ENCODE results near the gene UMODL1. TPM values are rescaled to one million over a fixed set of nuclear protein-coding genes. Genes with fewer than 3 reads are reported as not detected.

UMODL1 gene, protein sequence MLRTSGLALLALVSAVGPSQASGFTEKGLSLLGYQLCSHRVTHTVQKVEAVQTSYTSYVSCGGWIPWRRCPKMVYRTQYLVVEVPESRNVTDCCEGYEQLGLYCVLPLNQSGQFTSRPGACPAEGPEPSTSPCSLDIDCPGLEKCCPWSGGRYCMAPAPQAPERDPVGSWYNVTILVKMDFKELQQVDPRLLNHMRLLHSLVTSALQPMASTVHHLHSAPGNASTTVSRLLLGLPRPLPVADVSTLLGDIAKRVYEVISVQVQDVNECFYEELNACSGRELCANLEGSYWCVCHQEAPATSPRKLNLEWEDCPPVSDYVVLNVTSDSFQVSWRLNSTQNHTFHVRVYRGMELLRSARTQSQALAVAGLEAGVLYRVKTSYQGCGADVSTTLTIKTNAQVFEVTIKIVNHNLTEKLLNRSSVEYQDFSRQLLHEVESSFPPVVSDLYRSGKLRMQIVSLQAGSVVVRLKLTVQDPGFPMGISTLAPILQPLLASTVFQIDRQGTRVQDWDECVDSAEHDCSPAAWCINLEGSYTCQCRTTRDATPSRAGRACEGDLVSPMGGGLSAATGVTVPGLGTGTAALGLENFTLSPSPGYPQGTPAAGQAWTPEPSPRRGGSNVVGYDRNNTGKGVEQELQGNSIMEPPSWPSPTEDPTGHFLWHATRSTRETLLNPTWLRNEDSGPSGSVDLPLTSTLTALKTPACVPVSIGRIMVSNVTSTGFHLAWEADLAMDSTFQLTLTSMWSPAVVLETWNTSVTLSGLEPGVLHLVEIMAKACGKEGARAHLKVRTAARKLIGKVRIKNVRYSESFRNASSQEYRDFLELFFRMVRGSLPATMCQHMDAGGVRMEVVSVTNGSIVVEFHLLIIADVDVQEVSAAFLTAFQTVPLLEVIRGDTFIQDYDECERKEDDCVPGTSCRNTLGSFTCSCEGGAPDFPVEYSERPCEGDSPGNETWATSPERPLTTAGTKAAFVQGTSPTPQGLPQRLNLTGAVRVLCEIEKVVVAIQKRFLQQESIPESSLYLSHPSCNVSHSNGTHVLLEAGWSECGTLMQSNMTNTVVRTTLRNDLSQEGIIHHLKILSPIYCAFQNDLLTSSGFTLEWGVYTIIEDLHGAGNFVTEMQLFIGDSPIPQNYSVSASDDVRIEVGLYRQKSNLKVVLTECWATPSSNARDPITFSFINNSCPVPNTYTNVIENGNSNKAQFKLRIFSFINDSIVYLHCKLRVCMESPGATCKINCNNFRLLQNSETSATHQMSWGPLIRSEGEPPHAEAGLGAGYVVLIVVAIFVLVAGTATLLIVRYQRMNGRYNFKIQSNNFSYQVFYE
- total RNA-seq: not detected

- no peaks in the 10 kb centered on the region for H3K9me3 Mint-ChIP-seq (ENCODE audit: low read depth)
- H3K4me3 Mint-ChIP-seq: no peak within 1 kb of the TSS
- H3K36me3 Mint-ChIP-seq (ENCODE audit: low read depth): no peaks in the 10 kb centered on the region
- DNase-seq (no peak), ATAC-seq (no peak)
- no peak within 1 kb of the TSS for H3K27ac Mint-ChIP-seq
- H3K27me3 Mint-ChIP-seq: no peaks in the 10 kb centered on the region
- ChIA-PET CTCF (interaction anchor here (2.7 kb wide), 1 partner anchor 36 kb away, joined by 8 read pairs; no protein-coding TSS in a partner anchor), POLR2A (interaction anchor here (0.7 kb wide), 1 partner anchor 1945 kb away, joined by 3 read pairs; no protein-coding TSS in a partner anchor)
- no peaks in the 10 kb centered on the region for H3K4me1 Mint-ChIP-seq
- intact Hi-C loops (cut with DNase I, micrococcal nuclease): no loop called here
Observed at GRCh38 chr21:42071146-42071737, at the start of gene UMODL1. Gene UMODL1 (plus strand): TSS chr21:42071317. CDS start chr21:42071317, 0 bp downstream.

GRCh38 chr21:42021371-42022090, 49.6 kb upstream of the UMODL1 start:
- H3K36me3 Mint-ChIP-seq (ENCODE audit: low read depth): no peaks in the 10 kb centered on the region
- DNase-seq (no peak), ATAC-seq (no peak)
- intact Hi-C loops (cut with DNase I, micrococcal nuclease): no loop called here
- no peak overlapping the region for H3K4me3 Mint-ChIP-seq
- no peak overlapping the region for H3K27ac Mint-ChIP-seq
- ChIA-PET CTCF (no interaction called here), POLR2A (no interaction called here)
- H3K9me3 Mint-ChIP-seq (ENCODE audit: low read depth): no peaks in the 10 kb centered on the region
- no peaks in the 10 kb centered on the region for H3K4me1 Mint-ChIP-seq
- no peaks in the 10 kb centered on the region for H3K27me3 Mint-ChIP-seq

- CTCF ChIA-PET: no interaction called here
- H3K27ac Mint-ChIP-seq: no peak overlapping the region
- no peaks in the 10 kb centered on the region for H3K36me3 Mint-ChIP-seq (ENCODE audit: low read depth)
- no peak for ATAC-seq
- peaks cover 3% of the 10 kb centered on the region for H3K27me3 Mint-ChIP-seq
- H3K4me1 Mint-ChIP-seq: no peaks in the 10 kb centered on the region
- no peak for DNase-seq
- no peak overlapping the region for H3K4me3 Mint-ChIP-seq
- intact Hi-C loops (cut with DNase I, micrococcal nuclease): no loop called here
- no peaks in the 10 kb centered on the region for H3K9me3 Mint-ChIP-seq (ENCODE audit: low read depth)
- POLR2A ChIA-PET: no interaction called here
Observed at GRCh38 chr21:42022091-42022430, 49.1 kb upstream of the UMODL1 start.

DNA sequence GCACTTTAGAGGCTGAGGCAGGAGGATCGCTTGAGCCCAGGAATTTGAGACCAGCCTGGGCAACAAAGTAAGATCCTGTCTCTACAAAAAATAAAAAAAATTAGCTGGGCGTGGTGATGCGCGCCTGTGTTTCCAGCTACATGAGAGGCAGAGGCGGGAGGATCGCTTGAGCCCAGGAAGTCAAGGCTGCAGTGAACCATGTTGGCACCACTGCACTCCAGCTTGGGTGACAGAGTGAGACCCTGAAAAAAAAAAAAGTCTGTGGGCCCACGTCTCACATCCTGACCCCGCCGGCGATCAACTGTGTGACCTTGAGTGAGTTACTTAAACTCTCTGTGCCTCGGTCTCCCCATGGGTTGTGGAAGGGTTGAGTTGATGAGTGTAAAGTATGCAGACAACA, 48.2 kb upstream of the UMODL1 start:
- H3K9me3 Mint-ChIP-seq (ENCODE audit: low read depth): no peaks in the 10 kb centered on the region
- H3K4me1 Mint-ChIP-seq: no peaks in the 10 kb centered on the region
- intact Hi-C loops (cut with DNase I, micrococcal nuclease): no loop called here
- peaks cover 3% of the 10 kb centered on the region for H3K27me3 Mint-ChIP-seq
- ChIA-PET POLR2A (no interaction called here), CTCF (no interaction called here)
- DNase-seq (no peak), ATAC-seq (no peak)
- no peaks in the 10 kb centered on the region for H3K36me3 Mint-ChIP-seq (ENCODE audit: low read depth)
- no peak overlapping the region for H3K27ac Mint-ChIP-seq
- no peak overlapping the region for H3K4me3 Mint-ChIP-seq

DNA sequence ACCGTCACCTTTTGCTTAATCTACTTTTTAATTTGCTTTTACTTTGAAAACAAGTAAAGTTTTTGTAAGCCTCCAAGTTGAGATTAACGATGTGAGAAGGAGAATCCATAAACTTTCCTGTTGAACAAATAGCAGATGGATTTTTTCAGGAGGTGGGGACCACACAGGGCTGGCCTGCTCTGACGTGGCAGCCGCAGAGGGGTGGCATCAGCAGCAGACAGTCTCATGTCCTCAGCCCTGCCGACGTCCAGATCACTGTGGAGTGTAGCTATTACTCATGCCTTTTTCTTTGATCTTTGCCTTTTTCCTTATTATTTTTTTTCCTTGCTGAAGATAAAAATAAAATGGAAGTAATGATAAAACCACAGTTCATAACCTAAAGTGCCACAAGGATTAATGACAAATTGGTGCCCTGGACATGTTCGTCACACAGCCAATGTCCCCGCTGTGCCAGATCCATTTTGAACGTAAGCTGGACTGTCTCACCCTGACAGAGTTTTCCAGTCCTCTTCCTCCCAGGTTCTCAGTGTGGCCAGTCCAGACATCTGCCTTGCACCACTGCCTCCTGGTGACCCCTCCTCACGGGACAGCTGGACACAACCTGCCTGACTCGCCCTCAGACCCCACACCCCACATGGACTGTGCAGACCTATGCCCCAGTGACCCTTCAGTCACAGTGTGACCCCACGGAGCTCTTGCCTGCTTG, 45.6 kb upstream of the UMODL1 start:
- intact Hi-C loops (cut with DNase I, micrococcal nuclease): no loop called here
- Mint-ChIP-seq H3K36me3 (ENCODE audit: low read depth) (no peaks in the 10 kb centered on the region), H3K27ac (no peak overlapping the region), H3K4me3 (no peak overlapping the region), H3K27me3 (peaks cover 3% of the 10 kb centered on the region), H3K9me3 (ENCODE audit: low read depth) (no peaks in the 10 kb centered on the region), H3K4me1 (no peaks in the 10 kb centered on the region)
- POLR2A ChIA-PET: no interaction called here
- ATAC-seq (no peak), DNase-seq (no peak)
- CTCF ChIA-PET: interaction anchor here (1.1 kb wide), 1 partner anchor 104 kb away, joined by 3 read pairs; no protein-coding TSS in a partner anchor

DNA sequence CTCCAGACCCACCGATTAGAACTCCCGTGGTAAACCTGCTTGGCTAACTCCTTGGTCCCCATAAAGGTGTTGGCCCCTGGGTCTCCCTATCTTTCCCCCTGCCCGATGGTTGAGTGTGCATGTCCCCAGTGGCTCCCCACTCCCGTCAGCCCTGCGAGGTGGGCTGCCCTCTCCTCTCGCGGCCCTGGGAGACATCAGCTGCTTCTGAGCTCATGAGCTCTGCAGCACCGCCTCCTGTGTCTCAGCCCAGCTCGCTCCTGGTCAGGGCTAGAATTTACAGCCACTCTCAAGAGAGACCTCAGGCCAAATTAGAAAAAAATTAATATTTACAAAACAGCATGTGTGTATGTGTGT, 45.1 kb upstream of the UMODL1 start:
- ATAC-seq: no peak
- intact Hi-C loops (cut with DNase I, micrococcal nuclease): no loop called here
- no peak overlapping the region for H3K27ac Mint-ChIP-seq
- ChIA-PET POLR2A (no interaction called here), CTCF (interaction anchor here (1.1 kb wide), 1 partner anchor 104 kb away, joined by 3 read pairs; no protein-coding TSS in a partner anchor)
- H3K27me3 Mint-ChIP-seq: peaks cover 3% of the 10 kb centered on the region
- no peaks in the 10 kb centered on the region for H3K4me1 Mint-ChIP-seq
- no peaks in the 10 kb centered on the region for H3K9me3 Mint-ChIP-seq (ENCODE audit: low read depth)
- H3K4me3 Mint-ChIP-seq: no peak overlapping the region
- no peak for DNase-seq
- H3K36me3 Mint-ChIP-seq (ENCODE audit: low read depth): no peaks in the 10 kb centered on the region

DNA sequence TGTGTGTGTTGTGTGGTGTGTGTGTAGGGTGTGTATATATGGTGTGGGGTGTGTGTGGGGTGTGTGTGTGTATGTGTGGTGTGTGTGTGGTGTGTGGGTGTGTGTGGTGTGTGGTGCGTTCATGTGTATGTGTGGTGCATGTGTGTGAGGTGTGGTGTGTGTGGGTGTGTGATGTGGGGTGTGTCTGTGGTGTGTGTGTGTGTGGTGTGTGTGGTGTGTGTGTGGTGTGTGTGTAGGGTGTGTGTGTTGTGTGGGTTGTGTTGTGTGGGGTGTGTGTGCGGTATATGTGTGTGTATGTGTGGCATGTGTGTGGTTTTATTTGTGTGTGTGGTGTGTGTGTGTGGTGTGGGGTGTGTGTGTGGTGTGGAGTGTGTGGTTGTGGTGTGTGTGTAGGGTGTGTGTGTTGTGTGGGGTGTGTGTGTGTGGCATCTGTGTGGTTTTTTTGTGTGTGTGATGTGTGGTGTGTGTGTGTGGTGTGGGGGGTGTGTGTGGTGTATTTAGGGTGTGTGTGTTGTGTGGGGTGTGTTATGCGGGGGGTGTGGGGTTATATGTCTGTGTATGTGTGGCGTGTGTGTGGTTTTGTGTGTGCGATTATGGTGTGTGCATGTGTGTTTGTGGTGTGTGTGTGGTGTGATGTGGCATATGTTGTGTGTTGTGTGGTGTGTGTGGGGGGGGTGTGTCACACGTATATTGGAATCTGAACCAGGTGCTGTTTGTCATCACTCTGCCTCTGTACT, 43.9 kb upstream of the UMODL1 start:
- H3K9me3 Mint-ChIP-seq (ENCODE audit: low read depth): no peaks in the 10 kb centered on the region
- DNase-seq: no peak
- H3K36me3 Mint-ChIP-seq (ENCODE audit: low read depth): no peaks in the 10 kb centered on the region
- ChIA-PET CTCF (no interaction called here), POLR2A (no interaction called here)
- intact Hi-C loops (cut with DNase I, micrococcal nuclease): no loop called here
- no peak overlapping the region for H3K27ac Mint-ChIP-seq
- no peak for ATAC-seq
- H3K27me3 Mint-ChIP-seq: peaks cover 3% of the 10 kb centered on the region
- H3K4me1 Mint-ChIP-seq: no peaks in the 10 kb centered on the region
- no peak overlapping the region for H3K4me3 Mint-ChIP-seq

DNA sequence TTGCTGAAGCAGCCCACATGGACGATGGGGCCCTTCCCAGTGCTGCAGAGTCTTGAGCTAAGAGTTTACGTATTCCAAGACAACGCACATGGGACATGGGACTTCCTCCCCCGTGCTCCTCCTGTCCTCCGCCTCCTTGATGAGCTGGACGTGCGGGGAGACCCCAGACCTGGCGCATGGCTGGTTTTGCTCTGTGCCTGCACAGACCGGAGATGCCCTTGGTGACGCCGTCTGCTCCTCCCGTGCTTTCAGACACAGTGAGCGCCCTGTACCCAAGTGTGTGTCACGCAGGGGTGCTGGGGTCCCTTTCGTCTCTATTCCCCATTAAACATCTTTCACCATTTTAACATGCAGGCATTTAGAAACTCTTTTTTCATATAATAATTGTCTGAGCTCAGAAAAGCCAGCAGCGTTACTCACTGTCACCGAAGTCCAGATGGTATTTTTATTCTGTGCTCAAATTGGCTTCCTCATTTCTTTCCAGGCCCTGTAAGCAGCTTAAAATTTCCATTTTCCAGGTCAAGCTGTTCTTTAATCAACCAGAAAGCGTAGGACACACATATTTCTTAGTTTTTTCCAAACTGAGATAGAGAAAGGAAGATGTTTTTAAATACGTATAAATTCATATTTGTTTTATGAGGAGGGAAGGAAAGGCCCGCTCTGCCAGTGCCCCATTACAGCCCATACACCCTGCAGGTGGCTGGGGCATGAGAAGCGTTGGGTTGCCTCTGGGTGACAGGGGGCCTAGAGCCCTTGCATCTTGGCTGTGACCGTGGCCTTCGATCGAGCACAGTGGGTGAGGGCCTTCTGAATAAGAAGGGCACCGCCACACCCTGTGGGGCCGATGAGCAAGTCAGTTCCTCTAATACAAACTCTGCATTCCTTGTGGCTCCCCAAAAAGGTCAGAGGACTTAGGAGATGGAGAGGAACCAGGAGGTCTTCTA, 43.0 kb upstream of the UMODL1 start:
- no peaks in the 10 kb centered on the region for H3K36me3 Mint-ChIP-seq (ENCODE audit: low read depth)
- H3K27ac Mint-ChIP-seq: no peak overlapping the region
- peaks cover 3% of the 10 kb centered on the region for H3K27me3 Mint-ChIP-seq
- H3K4me1 Mint-ChIP-seq: no peaks in the 10 kb centered on the region
- no peak for ATAC-seq
- ChIA-PET POLR2A (no interaction called here), CTCF (interaction anchor here (0.5 kb wide), 1 partner anchor 71 kb away, joined by 3 read pairs; no protein-coding TSS in a partner anchor)
- no peaks in the 10 kb centered on the region for H3K9me3 Mint-ChIP-seq (ENCODE audit: low read depth)
- DNase-seq: no peak
- intact Hi-C loops (cut with DNase I, micrococcal nuclease): no loop called here
- H3K4me3 Mint-ChIP-seq: no peak overlapping the region

GRCh38 chr21:42028766-42029425, 42.2 kb upstream of the UMODL1 start:
- Mint-ChIP-seq H3K36me3 (ENCODE audit: low read depth) (no peaks in the 10 kb centered on the region), H3K4me1 (no peaks in the 10 kb centered on the region), H3K9me3 (ENCODE audit: low read depth) (no peaks in the 10 kb centered on the region), H3K4me3 (no peak overlapping the region), H3K27me3 (peaks cover 3% of the 10 kb centered on the region), H3K27ac (no peak overlapping the region)
- intact Hi-C loops (cut with DNase I, micrococcal nuclease): no loop called here
- CTCF ChIA-PET: interaction anchor here (0.8 kb wide), 1 partner anchor 230 kb away, joined by 3 read pairs; no protein-coding TSS in a partner anchor
- ATAC-seq (no peak), DNase-seq (no peak)
- POLR2A ChIA-PET: no interaction called here
